Activated CD8-positive, alpha-beta memory T cell treated with anti-CD3 and anti-CD28 coated beads, Interleukin-2, amount 50 U/mL, for 1 hour (primary cell): Measurements from ENCODE around the gene POLR2C.

Experiments
- DNase-seq: peaks from one replicate; pipeline ENCODE4 v3.0.0-alpha.2; 2020; ENCODE audit errors: extremely low read depth

Gene POLR2C

DNA sequence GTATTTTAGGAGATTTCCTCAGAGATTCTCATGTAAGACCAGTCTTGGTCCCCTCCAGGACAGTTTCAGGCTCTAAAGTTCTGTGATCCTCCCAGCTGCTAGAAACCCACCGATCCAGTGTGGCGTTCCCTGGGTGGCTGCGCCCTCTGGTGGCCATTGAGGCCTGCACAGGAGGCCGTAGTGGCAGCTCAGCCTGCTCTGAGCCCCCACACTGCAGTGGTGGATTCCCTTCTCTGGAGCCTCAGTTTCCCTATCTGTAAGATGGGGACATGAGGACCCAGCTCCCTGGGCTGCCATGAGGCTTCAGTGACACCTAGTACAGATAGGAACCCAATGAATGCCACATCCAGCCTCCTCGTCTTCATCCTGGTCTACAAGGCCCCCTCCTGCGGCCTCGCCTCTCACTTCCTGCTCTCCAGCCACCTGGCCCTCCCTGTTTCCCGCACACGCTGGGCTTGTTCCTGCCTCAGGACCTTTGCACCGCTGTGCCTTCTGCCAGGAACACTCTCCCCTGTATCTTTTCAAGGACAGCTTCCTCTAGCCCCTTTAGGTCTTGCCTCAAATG lies 57.4 kb downstream of the POLR2C start:
- peak; percentile 59 for DNase-seq
